Measurements from ENCODE around the gene NEAT1.
A peak's percentile ranks its signal among the peaks of the same experiment; 100 is the strongest.

Gene NEAT1

DNA sequence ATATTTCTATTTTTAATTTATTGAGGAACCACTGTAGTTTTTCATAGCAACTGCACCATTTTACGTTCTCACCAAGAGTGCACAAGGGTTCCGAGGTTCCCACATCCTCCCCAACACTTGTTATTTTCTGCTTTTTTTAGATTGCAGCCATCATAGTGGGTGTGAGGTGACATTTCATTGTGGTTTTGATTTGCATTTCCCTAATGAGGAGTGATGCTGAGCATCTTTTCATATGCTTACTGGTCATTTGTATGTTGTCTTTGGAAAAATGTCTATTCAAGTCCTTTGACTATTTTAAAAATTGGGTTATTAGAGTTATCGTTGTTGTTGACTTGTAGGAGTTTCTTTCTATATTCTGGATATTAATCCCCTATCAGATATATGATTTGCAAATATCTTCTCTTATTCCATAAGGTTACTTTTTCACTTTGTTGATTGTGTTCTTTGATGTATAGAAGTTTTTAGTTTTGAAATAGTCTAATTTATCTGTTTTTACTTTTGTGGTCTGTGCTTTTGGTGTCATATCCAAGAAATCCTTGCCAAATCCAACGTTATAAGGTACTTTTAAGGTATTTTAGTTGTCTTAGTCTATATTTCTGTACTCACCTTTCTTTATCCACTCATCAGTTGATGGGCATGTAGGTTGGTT, 9.0 kb downstream of the NEAT1 start:
- H3K27ac ChIP-seq = peak overlapping the region; percentile 100
- TF ChIP-seq, protein P1, sequence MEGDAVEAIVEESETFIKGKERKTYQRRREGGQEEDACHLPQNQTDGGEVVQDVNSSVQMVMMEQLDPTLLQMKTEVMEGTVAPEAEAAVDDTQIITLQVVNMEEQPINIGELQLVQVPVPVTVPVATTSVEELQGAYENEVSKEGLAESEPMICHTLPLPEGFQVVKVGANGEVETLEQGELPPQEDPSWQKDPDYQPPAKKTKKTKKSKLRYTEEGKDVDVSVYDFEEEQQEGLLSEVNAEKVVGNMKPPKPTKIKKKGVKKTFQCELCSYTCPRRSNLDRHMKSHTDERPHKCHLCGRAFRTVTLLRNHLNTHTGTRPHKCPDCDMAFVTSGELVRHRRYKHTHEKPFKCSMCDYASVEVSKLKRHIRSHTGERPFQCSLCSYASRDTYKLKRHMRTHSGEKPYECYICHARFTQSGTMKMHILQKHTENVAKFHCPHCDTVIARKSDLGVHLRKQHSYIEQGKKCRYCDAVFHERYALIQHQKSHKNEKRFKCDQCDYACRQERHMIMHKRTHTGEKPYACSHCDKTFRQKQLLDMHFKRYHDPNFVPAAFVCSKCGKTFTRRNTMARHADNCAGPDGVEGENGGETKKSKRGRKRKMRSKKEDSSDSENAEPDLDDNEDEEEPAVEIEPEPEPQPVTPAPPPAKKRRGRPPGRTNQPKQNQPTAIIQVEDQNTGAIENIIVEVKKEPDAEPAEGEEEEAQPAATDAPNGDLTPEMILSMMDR (conservative IDR thresholded peaks at IDR 0.05) = no peak

DNA sequence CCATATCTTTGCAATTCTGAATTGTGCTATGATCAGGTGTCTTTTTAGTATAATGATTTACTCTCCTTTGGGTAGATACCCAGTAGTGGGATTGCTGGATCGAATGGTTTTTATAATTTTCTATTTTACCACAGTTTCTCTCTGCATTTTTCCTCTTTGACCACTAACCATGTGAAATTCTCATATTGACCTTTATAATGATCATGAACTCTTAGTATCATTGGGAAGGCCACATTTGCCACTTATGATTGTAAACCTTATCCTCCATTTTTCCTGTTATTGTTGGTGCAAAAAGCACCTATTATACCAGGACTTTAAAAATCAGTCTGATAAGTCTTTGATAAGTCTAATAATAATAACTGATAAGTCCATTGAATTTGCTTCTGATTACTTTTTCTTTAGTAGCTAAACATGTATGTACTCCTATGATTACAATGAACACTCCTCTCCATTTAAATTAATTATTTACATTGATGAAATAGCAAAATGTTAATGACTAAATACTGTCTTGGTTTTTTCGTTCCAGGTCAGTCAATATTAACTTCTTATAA, 9.6 kb downstream of the NEAT1 start:
- H3K27ac ChIP-seq = peak overlapping the region; percentile 100; the same call in 1 of the 2 replicates
- TF ChIP-seq, protein P1 (conservative IDR thresholded peaks at IDR 0.05) = no peak

DNA sequence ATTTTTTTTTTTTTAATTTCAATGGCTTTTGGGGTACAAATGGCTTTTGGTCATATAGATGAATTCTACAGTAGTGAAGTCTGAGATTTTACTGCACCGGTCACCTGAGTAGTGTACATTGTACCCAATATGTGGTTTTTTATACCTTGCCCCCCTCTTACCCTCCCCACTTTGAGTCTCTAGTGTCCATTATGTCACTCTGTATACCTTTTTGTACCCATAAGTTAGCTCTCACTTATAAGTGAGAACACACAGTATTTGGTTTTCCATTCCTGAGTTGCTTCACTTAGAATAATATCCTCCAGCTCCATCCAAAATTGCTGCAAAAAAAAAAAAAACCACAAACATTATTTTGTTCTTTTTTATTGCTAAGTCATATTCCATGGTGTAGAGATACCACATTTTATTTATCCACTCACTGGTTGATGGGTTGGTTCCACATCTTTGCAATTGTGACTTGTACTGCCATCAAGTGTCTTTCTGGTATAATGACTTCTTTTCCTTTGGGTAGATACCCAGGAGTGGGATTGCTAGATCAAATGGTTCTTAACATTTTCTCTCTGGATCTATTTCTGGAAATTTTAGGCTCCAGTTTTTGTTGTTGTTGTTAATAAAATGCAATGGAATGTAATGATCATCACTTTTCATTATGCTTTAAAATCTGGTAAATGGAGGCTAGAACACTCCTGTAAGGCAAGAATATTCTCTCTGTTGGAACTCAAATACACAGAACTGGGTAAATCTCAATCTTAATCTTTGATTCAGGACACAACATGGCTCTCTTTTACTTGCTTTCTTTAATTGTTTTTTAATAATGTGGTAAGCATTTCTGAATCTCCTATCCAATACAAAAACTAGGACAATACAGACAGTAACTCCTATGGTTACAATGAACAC, 10.3 kb downstream of the NEAT1 start:
- TF ChIP-seq, protein P1 (conservative IDR thresholded peaks at IDR 0.05) = peak; percentile 75
- H3K27ac ChIP-seq = peak overlapping the region; percentile 100

DNA sequence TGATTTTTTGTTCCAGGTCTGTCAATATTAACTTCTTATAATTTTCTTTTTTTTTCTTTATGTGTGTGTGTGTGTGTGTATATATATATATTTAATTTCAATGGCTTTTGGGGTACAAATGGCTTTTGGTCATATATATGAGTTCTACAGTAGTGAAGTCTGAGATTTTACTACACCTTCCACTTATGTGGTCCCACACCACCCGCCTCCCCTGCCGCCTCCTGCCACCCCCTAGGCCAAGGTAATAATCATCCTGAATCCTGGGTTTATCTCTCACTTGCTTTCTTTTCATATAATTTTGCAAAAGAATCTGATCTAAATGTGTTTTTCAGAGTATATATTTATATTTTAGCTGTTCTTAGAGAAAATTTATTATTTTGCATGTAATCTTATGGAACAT, 11.1 kb downstream of the NEAT1 start:
- TF ChIP-seq, protein P1 (conservative IDR thresholded peaks at IDR 0.05) = no peak
- H3K27ac ChIP-seq = peak overlapping the region; percentile 100

DNA sequence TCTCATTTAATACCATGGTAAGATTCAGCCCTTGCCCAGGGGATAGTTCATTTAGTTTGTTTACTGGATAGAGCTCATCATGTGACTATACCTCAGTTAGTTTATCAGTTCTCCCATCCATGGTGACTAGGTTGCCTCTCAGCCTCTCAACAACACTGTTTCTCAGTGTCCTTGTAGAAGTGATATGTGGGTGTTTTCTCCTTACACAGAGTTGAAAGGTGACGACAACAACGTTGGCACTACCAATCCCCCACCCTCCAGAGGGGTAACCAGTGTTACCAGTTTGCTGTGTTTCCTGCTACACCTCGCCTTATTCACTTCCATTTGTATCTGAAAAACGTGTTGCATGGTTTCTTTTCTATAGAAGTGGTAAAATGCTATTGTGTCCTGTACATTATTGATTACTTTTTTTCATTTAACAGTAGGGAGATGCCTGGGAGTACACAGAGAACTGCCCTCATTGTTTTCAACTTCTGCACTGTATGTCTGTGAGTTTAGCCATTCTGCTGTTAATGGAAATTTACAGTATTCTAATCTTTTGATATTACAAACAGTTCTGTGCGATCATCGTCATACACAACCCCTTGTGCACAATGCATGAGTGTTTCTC, 11.6 kb downstream of the NEAT1 start:
- peak overlapping the region; percentile 100 for H3K27ac ChIP-seq

DNA sequence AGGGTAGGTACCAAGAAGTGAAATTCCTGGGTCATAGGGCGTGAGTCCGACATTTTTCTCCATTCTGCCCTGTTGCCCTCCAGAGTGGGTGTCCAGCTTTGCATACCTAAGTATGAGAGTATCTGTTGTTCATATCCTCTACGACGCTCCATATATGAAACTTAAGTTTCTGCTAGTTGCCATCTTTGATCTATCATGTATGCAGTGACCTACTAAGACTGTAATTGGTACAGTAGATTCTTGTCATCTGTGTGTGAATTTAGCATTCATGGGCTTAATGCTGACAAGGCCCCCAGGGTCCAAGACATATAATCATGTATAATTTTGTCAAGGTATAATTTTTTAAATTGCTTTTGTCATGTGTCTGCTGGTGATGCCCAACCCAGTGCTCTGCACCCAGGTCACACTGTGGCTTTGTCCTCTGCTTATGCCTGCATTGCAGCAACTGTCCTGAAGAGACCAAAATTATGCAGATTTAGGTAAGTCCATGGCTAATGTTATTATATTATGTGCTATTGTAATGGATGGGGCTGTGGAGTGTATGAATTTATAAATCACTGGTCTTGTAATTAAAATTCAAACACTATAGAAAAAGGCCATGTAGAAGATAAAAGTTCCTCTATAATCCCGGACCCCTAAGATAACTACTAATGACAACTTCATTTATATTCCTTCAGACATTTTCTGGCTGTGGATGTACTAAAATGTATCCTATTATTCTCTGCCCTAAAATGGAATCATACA, 12.2 kb downstream of the NEAT1 start:
- peak overlapping the region; percentile 100 for H3K27ac ChIP-seq
- TF ChIP-seq, protein P1 (conservative IDR thresholded peaks at IDR 0.05) = no peak

More for the DNA sequence above, 11.6 kb downstream of the NEAT1 start:
- TF ChIP-seq, protein P1 (conservative IDR thresholded peaks at IDR 0.05) = no peak
